HG03045 (cell line): ENCODE data around the gene KIF26B.

Source experiments
- ATAC-seq: cut with Tn5 transposase; IDR thresholded peaks from one replicate; pipeline ENCODE4 v1.9.1; 2021; ENCODE audit warnings: mild to moderate bottlenecking, moderate library complexity; ENCODE audit not compliant: unreplicated experiment

KIF26B gene

GRCh38 chr1:245582026-245582425 lies 427.2 kb downstream of the KIF26B start:
- ATAC-seq: no peak

- ATAC-seq: no peak
These were observed 428.3 kb downstream of the KIF26B start for GRCh38 chr1:245583081-245583480.

GRCh38 chr1:245583575-245584330 lies 429.0 kb downstream of the KIF26B start:
- ATAC-seq: no peak

GRCh38 chr1:245585252-245585959 lies 430.6 kb downstream of the KIF26B start:
- ATAC-seq: no peak

GRCh38 chr1:245587435-245588115 lies 432.8 kb downstream of the KIF26B start:
- ATAC-seq: no peak

GRCh38 chr1:245588116-245588639 lies 433.4 kb downstream of the KIF26B start:
- no peak for ATAC-seq

- no peak for ATAC-seq
These were observed 434.5 kb downstream of the KIF26B start for GRCh38 chr1:245589316-245589715.

- ATAC-seq: no peak
These were observed 435.1 kb downstream of the KIF26B start for GRCh38 chr1:245589906-245590305.

- ATAC-seq: no peak
These were observed 435.9 kb downstream of the KIF26B start for GRCh38 chr1:245590726-245591125.

- ATAC-seq: no peak
These were observed 436.8 kb downstream of the KIF26B start for GRCh38 chr1:245591346-245592188.

GRCh38 chr1:245592189-245592460 lies 437.3 kb downstream of the KIF26B start:
- ATAC-seq: no peak

- ATAC-seq: no peak
These were observed 443.9 kb downstream of the KIF26B start for GRCh38 chr1:245598524-245599305.

- no peak for ATAC-seq
These were observed 444.8 kb downstream of the KIF26B start for GRCh38 chr1:245599371-245600174.

GRCh38 chr1:245600658-245601057 lies 445.9 kb downstream of the KIF26B start:
- ATAC-seq: no peak

GRCh38 chr1:245603311-245603865 lies 448.6 kb downstream of the KIF26B start:
- ATAC-seq: no peak

- no peak for ATAC-seq
These were observed 450.2 kb downstream of the KIF26B start for GRCh38 chr1:245604979-245605378.

GRCh38 chr1:245605480-245606156 lies 450.8 kb downstream of the KIF26B start:
- no peak for ATAC-seq

- no peak for ATAC-seq
These were observed 451.5 kb downstream of the KIF26B start for GRCh38 chr1:245606157-245606725.
